GM19099 (cell line): Measurements from ENCODE around the gene FAM24B.

Experiments
- POLR2A ChIP-seq: IDR thresholded peaks from 3 replicates; pipeline ENCODE4 v1.6.1; 2011; ENCODE audit warnings: low read depth; ENCODE audit not compliant: insufficient read length; ENCODE audit errors: extremely low read depth

FAM24B gene, protein sequence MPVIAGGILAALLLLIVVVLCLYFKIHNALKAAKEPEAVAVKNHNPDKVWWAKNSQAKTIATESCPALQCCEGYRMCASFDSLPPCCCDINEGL

DNA sequence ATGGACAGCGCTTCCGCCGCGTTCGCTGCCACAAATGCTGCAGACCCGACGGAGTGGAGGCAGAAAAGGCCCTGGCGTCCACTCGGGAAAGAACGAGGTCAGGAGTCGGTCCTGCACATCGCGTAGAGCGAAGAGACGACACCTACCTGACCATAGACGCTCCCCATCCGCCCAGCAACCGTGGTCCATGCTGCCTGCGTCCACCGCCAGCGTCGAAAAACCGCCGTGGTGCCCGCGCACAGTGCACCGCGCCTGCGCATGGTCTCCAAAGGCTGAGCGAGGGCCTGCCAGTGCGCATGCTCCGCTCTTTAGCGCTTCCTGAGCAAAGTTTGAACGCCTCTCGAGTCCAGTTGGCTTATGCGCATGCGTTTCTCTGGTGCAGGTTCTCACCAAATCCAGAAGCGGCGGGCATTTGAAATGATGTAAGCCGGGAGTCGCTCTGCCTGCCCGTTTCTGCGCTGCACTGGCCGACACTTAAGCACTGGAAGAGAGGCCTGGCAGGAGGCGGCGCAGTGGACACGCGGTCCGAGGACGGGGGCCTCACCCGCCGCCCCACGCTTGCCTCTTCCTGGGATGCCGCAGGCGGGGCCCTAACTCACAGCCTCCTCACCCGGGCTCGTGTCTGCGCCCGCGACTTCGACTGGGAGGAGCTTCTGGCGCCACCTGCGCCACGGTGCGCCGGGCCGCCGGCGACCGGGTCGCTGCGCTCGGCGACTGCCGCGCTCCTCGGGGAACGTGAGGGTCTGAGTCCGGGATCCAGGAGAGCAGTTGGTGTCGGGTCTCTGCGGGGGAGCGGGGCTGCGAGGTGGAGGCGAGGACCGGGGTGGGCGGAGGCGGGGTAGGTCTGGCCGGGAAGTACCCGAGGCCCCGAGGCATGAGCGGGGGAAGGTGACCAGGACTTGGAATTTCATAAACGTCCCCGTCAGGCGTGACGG, at the start of gene FAM24B:
FAM24B (minus strand) TSS at position 243 of the 935 bp plus-strand sequence. CDS start 29,066 bp downstream, outside the sequence.
- TF ChIP-seq POLR2A, result peak; percentile 85

DNA sequence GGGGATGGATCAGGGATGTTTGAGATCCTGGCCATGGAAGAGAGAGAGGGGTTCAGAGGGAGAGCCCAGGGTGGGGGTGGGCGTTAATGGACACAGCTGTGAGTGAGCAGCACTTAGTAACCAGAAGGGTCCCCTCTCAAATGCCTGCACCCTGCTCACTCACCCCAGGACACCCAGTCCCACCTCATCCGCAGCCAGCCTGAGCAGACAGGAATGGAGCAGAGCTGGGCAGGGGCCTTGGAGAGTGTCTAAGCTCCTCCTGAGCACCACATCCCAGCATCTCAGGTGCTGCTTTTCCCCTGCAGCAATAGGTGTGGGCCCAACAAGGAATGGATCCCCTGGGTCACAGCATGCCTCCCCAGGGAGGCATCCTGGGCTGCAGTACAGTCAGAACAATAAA, 36.3 kb upstream of the FAM24B start:
- TF ChIP-seq POLR2A, result no peak

DNA sequence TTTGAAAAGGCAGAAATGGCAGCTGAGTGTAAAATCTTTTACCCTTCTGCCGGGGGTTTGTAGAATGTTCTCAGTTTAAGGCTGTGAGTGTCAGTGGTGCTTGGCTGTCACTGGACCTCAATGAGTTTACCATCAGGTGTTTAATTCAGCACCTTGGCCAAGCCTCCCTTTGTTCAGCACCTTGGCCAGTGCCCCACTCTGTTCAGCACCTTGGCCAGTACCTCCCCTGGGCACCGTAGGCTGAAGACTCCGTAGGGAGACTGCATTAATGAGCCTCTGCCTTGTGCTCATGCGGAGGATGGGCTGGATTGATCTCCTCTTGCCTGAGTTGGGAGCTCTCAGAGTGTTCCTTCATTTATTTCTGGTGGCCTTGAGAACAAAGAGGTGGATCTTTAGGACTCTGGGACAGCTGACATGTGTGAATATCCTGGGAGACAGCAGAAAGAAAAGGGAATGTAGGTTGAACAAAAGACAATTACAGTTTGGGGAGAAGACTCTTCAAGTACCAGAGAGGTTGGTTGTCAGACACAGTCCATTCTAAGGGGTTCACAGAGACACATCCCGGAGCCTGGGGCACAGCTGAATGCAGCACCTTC, 32.6 kb upstream of the FAM24B start:
- TF ChIP-seq POLR2A, result no peak

DNA sequence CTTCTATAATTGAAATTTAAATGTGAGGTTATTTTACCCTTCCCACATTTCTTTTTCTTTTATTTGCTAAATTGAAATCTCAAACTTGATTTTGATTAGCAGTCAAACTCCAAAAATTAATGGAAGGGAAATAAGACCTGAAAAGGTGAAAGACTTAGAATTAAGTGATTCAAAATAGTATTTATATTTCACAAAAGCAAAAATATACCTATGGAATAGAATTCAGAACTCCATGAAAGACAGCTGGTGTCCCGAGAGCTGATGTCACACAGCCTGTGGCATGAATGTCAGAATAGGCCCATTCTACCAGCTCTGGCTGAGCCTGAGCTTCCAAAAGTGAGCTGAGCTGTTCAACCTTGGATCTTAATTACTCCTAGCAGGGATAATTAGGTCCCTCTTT, 30.9 kb upstream of the FAM24B start, which contains the start of gene FAM24A:
FAM24A (plus strand) TSS at position 301 of the 400 bp plus-strand sequence. CDS start 1,025 bp downstream, outside the sequence.
- no peak for TF ChIP-seq POLR2A

DNA sequence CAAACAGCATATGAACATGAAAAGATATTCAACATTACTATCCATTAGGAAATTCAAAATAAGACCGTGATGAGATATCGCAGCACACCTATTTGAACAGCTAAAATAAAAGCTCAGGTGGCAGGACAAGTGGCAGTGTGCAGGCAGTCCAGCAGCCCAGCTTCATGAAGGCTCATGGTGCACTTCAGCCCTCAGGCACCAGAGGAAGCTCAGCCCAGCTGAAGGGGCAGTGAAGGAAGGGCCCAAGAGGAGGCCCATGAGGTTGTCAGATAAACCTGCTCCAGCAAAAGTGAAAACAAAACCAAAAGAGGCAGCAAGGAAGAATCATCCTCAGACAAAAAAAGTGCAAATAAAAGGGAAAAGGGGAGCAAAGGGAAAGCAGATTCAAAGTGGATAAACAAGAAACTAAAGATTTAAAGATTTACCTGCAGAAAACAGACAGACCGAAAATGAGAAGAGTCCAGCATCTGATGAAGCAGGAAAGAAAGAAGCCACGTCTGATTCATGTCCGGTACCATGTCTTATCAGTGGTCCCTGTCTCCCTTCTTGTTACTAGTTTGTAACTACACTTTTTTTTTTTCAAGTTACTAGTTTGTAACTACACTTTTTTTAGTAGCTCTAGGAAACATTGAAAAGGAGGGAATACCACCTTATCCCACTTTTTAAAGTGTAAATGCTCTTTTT, 15.0 kb upstream of the FAM24B start:
- no peak for TF ChIP-seq POLR2A

DNA sequence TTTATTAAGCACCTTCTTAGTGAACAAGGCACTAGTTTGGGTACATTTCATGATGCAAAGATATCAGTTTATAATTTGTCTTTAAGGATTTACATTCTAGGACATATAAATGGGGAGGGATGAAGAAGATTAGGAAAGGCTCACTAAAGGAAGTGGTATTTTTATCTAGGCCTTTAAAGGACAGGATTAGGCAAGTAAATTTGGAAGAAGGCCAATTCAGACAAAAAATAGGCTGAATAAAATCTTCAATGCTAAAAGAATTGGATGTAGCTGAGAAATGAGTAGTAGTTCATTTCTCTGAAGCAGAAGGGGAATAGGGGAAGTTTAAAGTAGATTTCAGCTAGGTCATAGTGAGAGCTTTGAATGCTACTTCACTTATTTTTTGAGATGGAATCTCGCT, 4.8 kb upstream of the FAM24B start:
- no peak for TF ChIP-seq POLR2A

DNA sequence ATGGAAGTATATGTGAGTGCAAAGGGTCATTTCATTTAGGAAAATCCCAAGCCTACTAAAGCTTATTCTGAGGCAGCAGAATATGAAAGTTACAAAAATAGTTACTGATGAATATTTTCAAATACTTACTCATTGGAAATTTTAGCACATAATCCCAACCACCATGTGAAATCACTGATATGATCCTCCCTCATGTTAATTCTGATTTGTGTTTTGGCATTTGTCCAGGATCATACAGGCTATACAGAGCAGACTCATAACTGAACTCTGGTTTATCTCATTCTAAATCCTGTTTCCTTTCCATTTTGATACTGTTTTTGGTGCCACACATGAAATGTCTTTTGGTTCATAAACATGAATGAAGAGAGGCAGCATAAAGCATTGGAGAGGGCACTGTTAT, 3.4 kb upstream of the FAM24B start:
- TF ChIP-seq POLR2A, result no peak

DNA sequence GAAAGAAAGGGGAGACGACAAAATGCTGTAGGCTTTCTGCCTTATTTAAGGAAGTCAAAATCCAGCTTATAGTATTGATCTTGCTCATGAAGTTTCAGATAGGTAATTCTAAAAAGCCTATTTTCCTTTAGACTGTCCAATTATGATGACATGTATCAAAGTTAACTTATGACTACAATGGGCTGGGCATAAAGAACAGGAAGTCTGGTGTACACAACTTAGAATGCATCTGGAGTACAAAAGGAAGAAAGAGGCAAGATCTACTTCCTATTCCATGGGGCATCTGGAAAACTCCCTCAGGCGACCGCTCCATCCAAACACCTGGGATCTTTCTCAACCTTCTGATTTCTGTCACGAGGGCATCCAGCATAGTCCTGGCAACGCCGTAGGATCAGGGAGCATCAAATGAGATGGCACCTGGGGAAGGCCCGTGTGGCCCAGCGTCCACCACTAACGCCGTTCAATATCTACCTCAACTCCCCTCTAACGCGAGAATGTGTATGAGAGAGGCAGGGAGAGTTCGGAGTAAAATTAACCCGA, 512 bp downstream of the FAM24B start:
- TF ChIP-seq POLR2A, result no peak

DNA sequence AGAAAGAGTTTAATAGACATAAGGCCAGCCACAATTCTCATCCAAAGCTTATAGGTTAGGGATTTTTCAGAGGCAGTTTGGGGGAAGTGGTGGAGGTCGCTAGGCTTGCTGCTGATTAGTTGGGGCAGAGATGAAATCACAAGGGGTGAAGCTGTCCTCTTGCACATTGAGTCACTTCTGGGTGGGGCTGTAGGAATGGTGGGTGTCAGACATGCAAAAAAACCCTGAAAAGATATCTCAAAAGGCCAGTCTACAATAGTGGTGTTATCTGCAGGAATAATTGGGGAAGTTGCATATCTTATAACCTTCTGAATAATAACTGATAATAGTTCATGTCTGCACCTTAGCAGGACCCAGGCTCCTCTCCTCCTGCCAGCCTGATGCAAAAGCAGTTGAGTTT, 2.1 kb downstream of the FAM24B start:
- TF ChIP-seq POLR2A, result no peak

DNA sequence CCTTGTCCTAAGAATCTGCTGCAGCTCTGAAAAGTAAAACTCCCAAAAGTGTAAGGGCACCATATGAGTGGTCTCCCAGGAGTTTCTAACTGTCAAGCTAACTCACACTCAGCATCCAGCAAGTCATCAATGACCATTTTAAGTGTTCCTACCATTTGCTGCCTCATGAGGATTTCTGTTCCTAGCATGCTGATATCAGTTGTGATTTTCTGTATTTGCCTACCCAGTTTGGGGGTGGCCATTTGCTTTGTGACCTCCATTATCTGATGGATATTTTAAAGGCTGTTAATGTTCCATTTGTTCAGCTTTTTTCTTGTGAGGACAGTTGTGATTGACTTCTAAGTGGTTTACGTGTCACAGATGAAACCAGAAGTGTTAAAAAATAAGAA, 2.9 kb downstream of the FAM24B start:
- no peak for TF ChIP-seq POLR2A

DNA sequence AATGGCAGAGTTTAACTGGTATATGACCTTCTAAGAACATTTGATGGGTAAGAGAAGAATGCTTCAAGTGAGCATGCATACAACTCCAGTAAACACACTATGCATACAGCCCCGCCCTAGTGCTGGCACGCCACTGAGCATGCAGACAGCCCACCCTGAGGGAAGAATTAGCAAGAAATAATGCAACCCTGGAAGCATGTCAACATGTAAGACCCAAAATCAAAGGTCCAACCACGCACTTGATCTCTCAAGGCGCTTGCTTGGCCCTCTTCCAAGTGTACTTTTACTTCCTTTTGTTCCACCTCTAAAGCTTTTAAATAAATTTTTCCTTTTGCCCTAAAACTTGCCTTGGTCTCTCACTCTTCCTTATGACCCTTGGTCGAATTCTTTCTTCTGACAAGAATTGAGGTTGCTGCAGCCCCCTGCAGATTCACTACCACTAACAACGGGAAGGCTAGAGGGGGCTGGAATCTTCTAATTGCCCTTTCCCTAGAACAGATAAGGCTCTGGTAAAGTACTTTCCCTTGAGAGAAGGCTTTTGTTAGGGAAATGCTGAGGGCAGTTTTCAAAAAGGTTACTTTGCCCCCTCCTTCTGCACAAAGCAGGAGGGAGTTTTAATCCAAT, 3.4 kb downstream of the FAM24B start:
- no peak for TF ChIP-seq POLR2A

DNA sequence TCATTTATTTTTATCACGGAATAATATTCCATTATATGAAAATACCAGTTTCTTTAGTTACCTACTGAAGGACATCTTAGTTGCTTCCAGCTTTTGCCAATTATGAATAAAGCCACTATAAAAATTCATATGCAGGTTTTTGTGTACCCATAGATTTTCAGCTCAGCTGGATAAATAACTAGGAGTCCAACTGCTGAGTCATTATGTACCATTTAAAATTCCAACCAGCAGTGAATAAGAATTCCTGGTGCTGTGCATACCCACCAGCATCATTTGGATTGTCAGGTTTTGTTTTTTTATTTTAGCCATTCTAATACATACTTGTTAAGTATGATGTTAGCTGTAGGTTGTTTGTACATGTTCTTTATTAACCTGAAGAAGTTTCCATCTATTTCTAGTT, 14.5 kb downstream of the FAM24B start:
- no peak for TF ChIP-seq POLR2A

DNA sequence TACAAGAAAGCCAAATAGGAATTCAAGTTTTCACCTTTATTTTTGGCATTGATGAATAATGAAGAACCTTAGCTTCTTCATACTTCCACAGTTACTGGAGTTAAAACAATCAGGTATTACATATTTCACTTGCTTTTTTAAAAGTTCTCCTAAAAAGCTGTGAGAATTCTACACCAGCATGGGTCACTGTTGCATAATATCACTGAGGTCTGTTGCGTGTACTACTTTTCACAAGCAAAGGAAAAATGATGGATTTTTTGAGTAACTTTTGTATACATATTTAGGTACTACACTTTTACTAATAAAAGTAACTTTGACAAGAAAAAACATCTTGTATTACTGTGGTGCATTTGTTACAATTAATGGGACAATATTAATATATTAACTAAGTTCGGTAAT, 15.2 kb downstream of the FAM24B start:
- TF ChIP-seq POLR2A, result no peak
